ENCODE data around the gene OGFOD2.
"Not testable (repeated sequence)": the region's sequence is repeated elsewhere in the genome, so short reads cannot be mapped to it uniquely, and the experiment has no call there.

OGFOD2 gene

GRCh38 chr12:123011701-123012100 is 36.7 kb downstream of the OGFOD2 start:
- in situ Hi-C loops (cut with MboI; ENCODE audit: low pct_unique_long_range_greater_than_20kb, low sequenced_read_pairs, unreplicated experiment): no loop called here
- no peak for TF ChIP-seq CTCF (IDR thresholded peaks at IDR 0.05; ENCODE audit: extremely low read depth, insufficient read depth, missing control alignments)
- DNase-seq (ENCODE audit: low spot score): no peak

GRCh38 chr12:123013185-123014095 is 38.4 kb downstream of the OGFOD2 start:
- no peak for TF ChIP-seq CTCF (IDR thresholded peaks at IDR 0.05; ENCODE audit: extremely low read depth, insufficient read depth, missing control alignments)
- no peak for DNase-seq (ENCODE audit: low spot score)
- in situ Hi-C loops (cut with MboI; ENCODE audit: low pct_unique_long_range_greater_than_20kb, low sequenced_read_pairs, unreplicated experiment): no loop called here

GRCh38 chr12:123014473-123014872 is 39.4 kb downstream of the OGFOD2 start:
- in situ Hi-C loops (cut with MboI; ENCODE audit: low pct_unique_long_range_greater_than_20kb, low sequenced_read_pairs, unreplicated experiment): not testable (repeated sequence)

GRCh38 chr12:123017753-123018152 is 42.7 kb downstream of the OGFOD2 start:
- DNase-seq (ENCODE audit: low spot score): no peak
- no peak for TF ChIP-seq CTCF (IDR thresholded peaks at IDR 0.05; ENCODE audit: extremely low read depth, insufficient read depth, missing control alignments)
- in situ Hi-C loops (cut with MboI; ENCODE audit: low pct_unique_long_range_greater_than_20kb, low sequenced_read_pairs, unreplicated experiment): no loop called here

More at GRCh38 chr12:123014473-123014872, 39.4 kb downstream of the OGFOD2 start:
- DNase-seq (ENCODE audit: low spot score): not testable (repeated sequence)

- TF ChIP-seq CTCF (IDR thresholded peaks at IDR 0.05; ENCODE audit: extremely low read depth, insufficient read depth, missing control alignments): no peak
- no peak for DNase-seq (ENCODE audit: low spot score)
- in situ Hi-C loops (cut with MboI; ENCODE audit: low pct_unique_long_range_greater_than_20kb, low sequenced_read_pairs, unreplicated experiment): no loop called here
Measured at GRCh38 chr12:123019841-123020138, 44.7 kb downstream of the OGFOD2 start.

- no peak for DNase-seq (ENCODE audit: low spot score)
- no peak for TF ChIP-seq CTCF (IDR thresholded peaks at IDR 0.05; ENCODE audit: extremely low read depth, insufficient read depth, missing control alignments)
- in situ Hi-C loops (cut with MboI; ENCODE audit: low pct_unique_long_range_greater_than_20kb, low sequenced_read_pairs, unreplicated experiment): no loop called here
Measured at GRCh38 chr12:123021688-123022604, 46.9 kb downstream of the OGFOD2 start.

- in situ Hi-C loops (cut with MboI; ENCODE audit: low pct_unique_long_range_greater_than_20kb, low sequenced_read_pairs, unreplicated experiment): no loop called here
Measured at GRCh38 chr12:123022846-123023245, 47.8 kb downstream of the OGFOD2 start.

More at GRCh38 chr12:123022846-123023245, 47.8 kb downstream of the OGFOD2 start:
- no peak for DNase-seq (ENCODE audit: low spot score)
- no peak for TF ChIP-seq CTCF (IDR thresholded peaks at IDR 0.05; ENCODE audit: extremely low read depth, insufficient read depth, missing control alignments)
